ENCODE results near the gene CTDNEP1.
A peak's percentile ranks its signal among the peaks of the same experiment; 100 is the strongest.

The CTDNEP1 gene

GRCh38 chr17:7214300-7215135 lies 37.0 kb downstream of the CTDNEP1 start:
- peak; percentile 98 for DNase-seq

- DNase-seq: no peak
Observed at GRCh38 chr17:7213895-7214299, 37.6 kb downstream of the CTDNEP1 start.

GRCh38 chr17:7211491-7212273 lies 39.9 kb downstream of the CTDNEP1 start:
- no peak for DNase-seq

- no peak for DNase-seq
Observed at GRCh38 chr17:7208754-7209460, 42.6 kb downstream of the CTDNEP1 start.

- no peak for DNase-seq
Observed at GRCh38 chr17:7208027-7208571, 43.4 kb downstream of the CTDNEP1 start.

GRCh38 chr17:7207120-7208001 lies 44.2 kb downstream of the CTDNEP1 start:
- no peak for DNase-seq

- DNase-seq: no peak
Observed at GRCh38 chr17:7205561-7205960, 46.0 kb downstream of the CTDNEP1 start.

- DNase-seq: peak; percentile 91
Observed at GRCh38 chr17:7204828-7205461, 46.6 kb downstream of the CTDNEP1 start.

GRCh38 chr17:7204336-7204735 lies 47.2 kb downstream of the CTDNEP1 start:
- DNase-seq: no peak

- DNase-seq: no peak
Observed at GRCh38 chr17:7203391-7203790, 48.1 kb downstream of the CTDNEP1 start.

GRCh38 chr17:7196651-7197401 lies 54.7 kb downstream of the CTDNEP1 start:
- DNase-seq: no peak

GRCh38 chr17:7195971-7196370 lies 55.6 kb downstream of the CTDNEP1 start:
- no peak for DNase-seq

All from activated CD4-positive, alpha-beta T cell treated with anti-CD3 and anti-CD28 coated beads for 1 hour (primary cell).